HCT116 (cell line): Measurements from ENCODE around the gene AP4M1. TPM values are rescaled to one million over a fixed set of nuclear protein-coding genes. Genes with fewer than 3 reads are reported as not detected.

Experiments
- ATAC-seq: fragments of 200-7000 bp; cut with Tn5 transposase; 2 replicates; pipeline ENCODE4 v1.9.1; 2020; ENCODE audit warnings: mild to moderate bottlenecking, moderate library complexity
- BruUV-seq: library from RNA; stranded (reverse); fragments of 400-500 nt; replicated peaks from 2 replicates; lab custom pipeline; 2021; lab: Mats Ljungman, UMichigan
- CTCF ChIA-PET: fragments of 300-600 bp; sonication (Branson Sonifier 250); formaldehyde crosslinking; loops from one replicate; lab custom pipeline; 2021; ENCODE audit warnings: antibody characterized with exemption; lab: Charles Lee
- POLR2A ChIA-PET: fragments of 300-600, 350-600 bp; sonication (Branson Sonifier 250); formaldehyde crosslinking; loops from one replicate; lab custom pipeline; 2021; ENCODE audit warnings: antibody characterized with exemption; lab: Charles Lee
- RAD21 ChIA-PET, 2 experiments: fragments of 300-600 bp; sonication (Branson Sonifier 250); formaldehyde crosslinking; loops; one replicate each; lab custom pipeline; 2023; ENCODE audit warnings: low total read pairs in 2 of 2; ENCODE audit not compliant: uncharacterized antibody in 2 of 2, unreplicated experiment in 2 of 2, low non-redundant PET in 1 of 2; lab: Charles Lee
- DNase-seq: peaks from one replicate; pipeline ENCODE4 v3.0.0-alpha.2; 2010; ENCODE audit warnings: low read depth, low spot score
- H2AFZ ChIP-seq: fragments of 200-600 bp; shearing (Covaris generic), sonication (generic); 2 replicates; pipeline ENCODE4 v1.6.1; 2017; ENCODE audit warnings: low read depth, mixed run types, mixed read lengths, antibody characterized with exemption, low read length; ENCODE audit not compliant: poor library complexity, severe bottlenecking
- H3K27ac ChIP-seq: 2 replicates; pipeline ENCODE4 v1.5.1; 2012; ENCODE audit warnings: low read depth, low read length
- H3K27me3 ChIP-seq: fragments of 200-600 bp; sonication (generic); 2 replicates; pipeline ENCODE4 v1.6.1; 2016; ENCODE audit warnings: mixed run types, low read length, mixed read lengths; ENCODE audit not compliant: insufficient read depth
- H3K36me3 ChIP-seq, 2 experiments: fragments of 200-500 bp in 1 of 2; fragments of 200-600 bp in 1 of 2; sonication (Bioruptor generic) in 1 of 2; sonication (generic) in 1 of 2; 2 replicates each; pipeline versions ENCODE4 v1.5.1 to v1.6.1; 2014 to 2016; ENCODE audit warnings: low read length in 2 of 2, inconsistent platforms in 1 of 2, mixed read lengths in 1 of 2, mixed run types in 1 of 2; ENCODE audit not compliant: insufficient read depth in 2 of 2, control insufficient read depth in 1 of 2
- H3K4me1 ChIP-seq, 2 experiments: fragments of 200-600 bp in 1 of 2; sonication (generic) in 1 of 2; 2 replicates each; pipeline versions ENCODE4 v1.5.1 to v1.6.1; 2012 to 2017; ENCODE audit warnings: low read length in 2 of 2, inconsistent platforms in 1 of 2, mild to moderate bottlenecking in 1 of 2, mixed read lengths in 1 of 2, mixed run types in 1 of 2, moderate library complexity in 1 of 2; ENCODE audit not compliant: insufficient read depth in 2 of 2, control insufficient read depth in 1 of 2
- H3K4me2 ChIP-seq: fragments of 200-600 bp; sonication (generic); 2 replicates; pipeline ENCODE4 v1.6.1; 2017; ENCODE audit warnings: mixed run types, low read length, mixed read lengths
- H3K4me3 ChIP-seq, 2 experiments: fragments of 200-600 bp in 1 of 2; sonication (generic) in 1 of 2; replicated peaks in 1 of 2; 2 replicates each; pipeline ENCODE4 v1.5.1; 2011 to 2016; ENCODE audit warnings: low read length in 2 of 2, control low read depth in 1 of 2, low read depth in 1 of 2, mild to moderate bottlenecking in 1 of 2, mixed read lengths in 1 of 2, mixed run types in 1 of 2
- H3K79me2 ChIP-seq: fragments of 200-600 bp; sonication (generic); 2 replicates; pipeline ENCODE4 v1.6.1; 2017; ENCODE audit warnings: mild to moderate bottlenecking, mixed run types, low read length, moderate library complexity, mixed read lengths; ENCODE audit not compliant: insufficient read depth
- H3K9ac ChIP-seq: fragments of 200-600 bp; sonication (generic); 2 replicates; pipeline ENCODE4 v1.6.1; 2016; ENCODE audit warnings: low read length, mixed read lengths
- H3K9me2 ChIP-seq: fragments of 200-600 bp; sonication (generic), shearing (Covaris generic); 2 replicates; pipeline ENCODE4 v1.6.1; 2017; ENCODE audit warnings: mixed run types, mild to moderate bottlenecking, moderate library complexity; ENCODE audit not compliant: insufficient read depth
- H3K9me3 ChIP-seq, 2 experiments: fragments of 200-500 bp in 1 of 2; fragments of 200-600 bp in 1 of 2; sonication (Bioruptor generic) in 1 of 2; sonication (generic) in 1 of 2; 2 replicates each; pipeline ENCODE4 v1.6.1; 2014 to 2017; ENCODE audit warnings: low read length in 2 of 2, mixed read lengths in 2 of 2, inconsistent platforms in 1 of 2, low read depth in 1 of 2, mild to moderate bottlenecking in 1 of 2, mixed run types in 1 of 2, moderate library complexity in 1 of 2; ENCODE audit not compliant: control insufficient read depth in 1 of 2, insufficient read depth in 1 of 2
- H4K20me1 ChIP-seq: fragments of 200-600 bp; sonication (generic), shearing (Covaris generic); 2 replicates; pipeline ENCODE4 v1.6.1; 2017; ENCODE audit warnings: mixed run types, mild to moderate bottlenecking, moderate library complexity; ENCODE audit not compliant: insufficient read depth
- CEBPB ChIP-seq: IDR thresholded peaks from 2 replicates; pipeline ENCODE4 v1.6.1; 2012; ENCODE audit warnings: low read depth
- CTCF ChIP-seq, 3 experiments: fragments of 200-600 bp in 1 of 3; sonication (generic) in 1 of 3; IDR thresholded peaks in 2 of 3; conservative IDR thresholded peaks in 1 of 3; 2 replicates each; pipeline ENCODE4 v1.5.1; 2012 to 2017; ENCODE audit warnings: low read depth in 2 of 3, low read length in 2 of 3, antibody characterized with exemption in 1 of 3, borderline replicate concordance in 1 of 3, control low read depth in 1 of 3, mild to moderate bottlenecking in 1 of 3, mixed read lengths in 1 of 3, mixed run types in 1 of 3, moderate library complexity in 1 of 3; ENCODE audit not compliant: insufficient read depth in 1 of 3
- JUND ChIP-seq: IDR thresholded peaks from 2 replicates; pipeline ENCODE4 v1.6.1; 2012
- MAX ChIP-seq: IDR thresholded peaks from 2 replicates; pipeline ENCODE4 v1.6.1; 2012
- POLR2AphosphoS5 ChIP-seq: IDR thresholded peaks from 2 replicates; pipeline ENCODE4 v1.6.1; 2011; ENCODE audit warnings: mild to moderate bottlenecking, low read depth, low read length, moderate library complexity
- SP1 ChIP-seq: IDR thresholded peaks from 2 replicates; pipeline ENCODE4 v1.6.1; 2012; ENCODE audit warnings: low read depth
- TCF7L2 ChIP-seq: IDR thresholded peaks from 2 replicates; pipeline ENCODE4 v1.7.0; 2011; ENCODE audit warnings: borderline replicate concordance, inconsistent platforms; ENCODE audit not compliant: insufficient read depth, insufficient read length; ENCODE audit errors: extremely low read depth
- ZFX ChIP-seq: fragments of 450-650 bp; IDR thresholded peaks from 2 replicates; pipeline ENCODE4 v1.6.1; 2017
- ZNF274 ChIP-seq: fragments of 200-500 bp; sonication (Bioruptor generic); IDR thresholded peaks from 2 replicates; pipeline ENCODE4 v1.6.1; 2014; ENCODE audit warnings: mild to moderate bottlenecking, low read depth, low read length, inconsistent platforms
- intact Hi-C: fragments of 100-400 bp; cut with micrococcal nuclease; formaldehyde crosslinking; loops from 2 replicates; pipeline ENCODE4 v1.10.0; 2022
- total RNA-seq: library from RNA; stranded (reverse); gene quantifications from one replicate; pipeline ENCODE4 v1.2.1, GENCODE V29; 2021; ENCODE audit not compliant: unreplicated experiment

Gene AP4M1
- total RNA-seq, 1 experiment from 2014 or later, result 20.0 TPM

DNA sequence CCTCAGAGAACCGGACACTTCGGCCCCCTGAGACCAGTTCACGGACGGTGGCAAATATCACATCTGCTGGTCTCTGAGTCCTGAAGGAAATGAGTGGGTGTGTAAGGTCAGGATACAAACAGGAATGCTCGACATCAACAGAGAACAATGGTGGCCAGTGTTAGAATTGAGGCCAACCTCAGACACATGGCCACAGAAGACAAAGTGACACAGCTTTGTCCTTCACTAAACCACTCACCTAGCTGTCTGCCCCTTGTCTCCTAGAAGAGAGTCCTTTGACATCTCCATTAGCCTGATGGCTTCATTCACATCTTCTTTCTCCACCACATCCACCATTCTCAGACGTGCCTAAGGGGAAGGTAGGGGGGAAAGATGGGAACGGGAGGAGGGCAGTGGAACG, 8.4 kb upstream of the AP4M1 start:
- peaks cover 62% of the 10 kb centered on the region for H3K79me2 ChIP-seq
- H3K4me2 ChIP-seq, result no peak overlapping the region
- TF ChIP-seq CEBPB, result no peak
- no peak for TF ChIP-seq POLR2AphosphoS5
- no peak for TF ChIP-seq ZNF274
- no peak for TF ChIP-seq JUND
- no peak for TF ChIP-seq SP1
- TF ChIP-seq ZFX, result no peak
- no peak for TF ChIP-seq TCF7L2
- TF ChIP-seq CTCF (IDR thresholded peaks at IDR 0.05 in 2 of 3, conservative IDR thresholded peaks at IDR 0.05 in 1 of 3; ENCODE audit: borderline replicate concordance in 1 of 3, insufficient read depth in 1 of 3, low read depth in 2 of 3, low read length in 2 of 3), result no peak
- no peak for TF ChIP-seq MAX
- POLR2A ChIA-PET, result no interaction called here
- no peak overlapping the region for H3K4me3 ChIP-seq
- no peak overlapping the region for H2AFZ ChIP-seq
- no peaks in the 10 kb centered on the region for H3K27me3 ChIP-seq
- ATAC-seq, result no peak
- H3K27ac ChIP-seq, result no peak overlapping the region
- H3K36me3 ChIP-seq, result peaks cover 51 to 72% of the 10 kb centered on the region in 2 experiments
- peaks cover 4 to 23% of the 10 kb centered on the region in 2 experiments for H3K4me1 ChIP-seq
- H3K9me2 ChIP-seq, result no peaks in the 10 kb centered on the region
- H3K9me3 ChIP-seq, result no peaks in the 10 kb centered on the region
- intact Hi-C loops, result no loop called here
- RAD21 ChIA-PET, result no interaction called here
- peaks cover 15% of the 10 kb centered on the region for H4K20me1 ChIP-seq
- TSS peak; percentile 22 for BruUV-seq
- CTCF ChIA-PET, result no interaction called here
- no peak for DNase-seq
- no peak overlapping the region for H3K9ac ChIP-seq
